DMS79 treated with DMSO at 0.1 percent for 48 hours (cell line): ENCODE measurements around the gene CDC40.
"Not testable (repeated sequence)": the region's sequence is repeated elsewhere in the genome, so short reads cannot be mapped to it uniquely, and the experiment has no call there.

Source experiments
- DNase-seq: peaks from one replicate; lab custom pipeline; 2025; lab: John Stamatoyannopoulos, UW

CDC40 gene

DNA sequence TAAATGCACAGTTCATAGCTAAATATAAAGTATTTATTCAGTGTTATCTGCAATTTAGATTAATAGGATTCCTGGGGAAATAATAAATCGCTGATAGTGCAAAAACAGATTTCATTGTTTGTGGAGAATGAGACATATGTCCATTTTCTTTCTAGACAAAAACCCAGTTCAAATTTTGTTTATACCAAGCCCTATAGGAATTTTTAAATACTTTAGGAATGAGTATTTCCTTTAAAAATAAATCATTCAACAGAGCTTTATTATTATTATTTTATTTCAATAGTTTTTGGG lies 91.5 kb downstream of the CDC40 start:
- DNase-seq, result no peak

DNA sequence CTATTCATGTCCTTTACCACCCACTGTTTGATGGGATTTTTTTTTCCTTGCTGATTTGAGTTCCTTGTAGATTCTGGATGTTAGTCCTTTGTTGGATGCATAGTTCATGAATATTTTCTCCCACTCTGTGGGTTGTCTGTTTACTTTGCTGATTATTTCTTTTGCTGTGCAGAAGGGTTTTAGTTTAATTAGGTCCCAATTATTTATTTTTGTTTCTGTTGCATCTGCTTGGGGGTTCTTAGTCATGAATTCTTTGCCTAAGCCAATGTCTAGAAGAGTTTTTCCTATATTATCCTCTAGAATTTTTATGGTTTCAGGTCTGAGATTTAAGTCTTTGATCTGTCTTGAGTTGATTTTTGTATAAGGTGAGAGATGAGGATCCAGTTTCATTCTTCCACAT lies 92.6 kb downstream of the CDC40 start:
- DNase-seq, result not testable (repeated sequence)

DNA sequence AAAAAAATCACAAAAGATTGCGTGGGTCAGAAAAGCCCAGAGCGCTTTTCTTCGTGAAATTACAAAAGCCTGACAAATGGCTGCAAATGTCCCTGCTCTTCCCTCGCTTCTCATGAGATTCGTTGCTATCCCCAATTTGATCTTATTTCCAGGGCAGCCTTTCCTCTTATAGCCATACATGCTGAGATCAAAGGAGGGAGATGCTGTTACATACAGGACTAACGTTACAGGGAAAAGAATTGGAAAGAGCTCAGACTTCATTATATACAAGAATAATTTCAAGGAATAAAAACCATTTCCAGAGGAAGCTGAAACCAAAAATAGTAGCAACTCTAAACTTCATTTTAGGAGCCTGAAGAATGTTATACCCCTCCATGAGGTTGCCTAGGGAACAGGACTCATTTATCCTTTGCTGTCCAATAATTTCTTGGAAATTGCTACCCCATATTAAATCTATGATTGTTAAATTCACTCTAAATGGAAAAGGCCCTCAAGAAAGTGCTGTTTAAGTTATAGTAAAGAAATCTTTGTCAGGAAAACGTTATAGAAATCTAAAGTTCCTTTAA lies 97.0 kb downstream of the CDC40 start:
- no peak for DNase-seq
